ENCODE results near the gene RPS8.

Gene RPS8

DNA sequence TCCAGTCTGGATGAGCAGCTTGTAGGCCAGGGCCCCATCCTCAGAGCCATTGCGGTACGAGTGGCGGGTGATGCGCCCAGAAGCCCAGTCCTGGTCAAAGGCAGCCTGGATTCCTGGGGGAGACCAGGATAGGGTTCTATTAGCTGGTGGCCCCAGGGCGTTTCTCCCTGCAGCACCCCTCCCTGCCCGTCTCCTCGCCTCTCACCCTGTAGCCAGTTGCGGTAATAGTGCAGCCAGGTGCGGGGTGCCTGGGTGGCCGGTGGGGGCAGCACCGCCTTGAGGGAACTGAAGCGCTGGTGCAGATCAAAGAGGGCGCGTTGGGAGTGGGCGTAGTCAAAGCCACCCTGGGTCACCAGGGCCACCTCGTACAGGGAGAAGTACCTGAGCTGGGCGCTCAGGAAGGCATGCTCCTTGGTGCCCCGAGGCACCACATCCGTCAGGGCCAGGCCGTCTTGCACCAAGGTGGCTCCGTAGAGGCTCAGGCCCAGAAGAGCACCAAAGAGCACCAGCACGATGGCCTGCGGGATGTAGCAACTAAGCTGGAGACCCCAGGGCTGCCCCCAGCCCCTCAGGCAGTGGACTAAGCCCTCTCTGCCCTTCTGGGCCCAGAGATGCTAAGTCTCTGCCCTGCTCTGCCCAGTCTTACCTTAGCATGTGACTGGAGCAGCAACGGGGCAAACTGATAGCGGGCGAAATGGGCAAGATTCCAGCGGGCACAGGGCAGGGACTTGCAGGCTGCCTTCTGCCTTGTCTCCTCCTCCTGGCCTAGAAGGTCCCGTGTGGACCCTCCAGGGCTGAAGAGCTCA, 52.1 kb downstream of the RPS8 start:
- Histone ChIP-seq H3K4me2 (ENCODE audit: low read length) (no peak overlapping the region), H3K27ac (ENCODE audit: low read length) (no peak overlapping the region), H3K9me3 (ENCODE audit: insufficient read depth, low read length) (no peaks in the 10 kb centered on the region), H3K9ac (ENCODE audit: low read length) (no peak overlapping the region), H3K4me3 (ENCODE audit: low read length) (no peak overlapping the region), H3K36me3 (replicated peaks; ENCODE audit: low read depth, low read length) (no peaks in the 10 kb centered on the region), H3K4me1 (ENCODE audit: low read length) (no peaks in the 10 kb centered on the region), H2AFZ (ENCODE audit: low read depth, low read length) (no peak overlapping the region), H4K20me1 (ENCODE audit: insufficient read depth, low read length) (no peaks in the 10 kb centered on the region), H3K27me3 (ENCODE audit: low read depth, low read length) (no peaks in the 10 kb centered on the region), H3K79me2 (ENCODE audit: low read length) (no peaks in the 10 kb centered on the region)
- TF ChIP-seq, protein P1, sequence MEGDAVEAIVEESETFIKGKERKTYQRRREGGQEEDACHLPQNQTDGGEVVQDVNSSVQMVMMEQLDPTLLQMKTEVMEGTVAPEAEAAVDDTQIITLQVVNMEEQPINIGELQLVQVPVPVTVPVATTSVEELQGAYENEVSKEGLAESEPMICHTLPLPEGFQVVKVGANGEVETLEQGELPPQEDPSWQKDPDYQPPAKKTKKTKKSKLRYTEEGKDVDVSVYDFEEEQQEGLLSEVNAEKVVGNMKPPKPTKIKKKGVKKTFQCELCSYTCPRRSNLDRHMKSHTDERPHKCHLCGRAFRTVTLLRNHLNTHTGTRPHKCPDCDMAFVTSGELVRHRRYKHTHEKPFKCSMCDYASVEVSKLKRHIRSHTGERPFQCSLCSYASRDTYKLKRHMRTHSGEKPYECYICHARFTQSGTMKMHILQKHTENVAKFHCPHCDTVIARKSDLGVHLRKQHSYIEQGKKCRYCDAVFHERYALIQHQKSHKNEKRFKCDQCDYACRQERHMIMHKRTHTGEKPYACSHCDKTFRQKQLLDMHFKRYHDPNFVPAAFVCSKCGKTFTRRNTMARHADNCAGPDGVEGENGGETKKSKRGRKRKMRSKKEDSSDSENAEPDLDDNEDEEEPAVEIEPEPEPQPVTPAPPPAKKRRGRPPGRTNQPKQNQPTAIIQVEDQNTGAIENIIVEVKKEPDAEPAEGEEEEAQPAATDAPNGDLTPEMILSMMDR (IDR thresholded peaks at IDR 0.05; ENCODE audit: low read depth, low read length), result no peak
- no peak for TF ChIP-seq EZH2phosphoT487 (IDR thresholded peaks at IDR 0.05; ENCODE audit: low read depth)

DNA sequence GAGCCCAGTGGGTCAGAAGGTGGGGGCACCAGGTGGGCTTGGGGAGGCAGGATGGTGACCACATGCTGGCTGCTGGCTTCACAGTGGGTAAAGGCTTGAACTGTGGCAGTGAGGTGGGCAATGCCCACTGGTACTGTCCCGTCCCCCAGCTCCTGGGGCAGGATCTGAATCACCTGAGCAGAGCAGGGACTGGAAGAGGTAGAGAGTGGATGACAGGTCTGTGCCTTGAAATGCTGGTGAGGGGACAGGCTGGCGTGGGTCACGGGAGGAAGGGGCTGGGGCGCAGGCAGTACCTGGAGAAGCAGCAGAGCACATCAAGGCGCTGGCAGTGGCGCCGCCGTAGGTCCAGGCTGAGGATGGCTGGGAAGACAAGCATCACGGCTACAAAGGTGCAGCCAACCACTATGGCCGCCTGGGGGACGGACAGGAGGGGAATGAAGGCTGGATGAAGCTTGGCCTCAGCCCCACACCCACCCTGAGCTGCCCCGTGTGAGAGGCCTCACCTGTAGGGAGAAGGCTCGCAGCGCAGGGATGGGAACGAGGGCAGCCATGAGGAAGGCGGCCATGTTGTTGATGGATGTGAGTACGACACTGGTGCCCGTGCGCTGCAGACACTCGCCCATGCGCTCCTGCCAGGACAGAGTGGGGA, 52.8 kb downstream of the RPS8 start:
- H4K20me1 ChIP-seq (ENCODE audit: insufficient read depth, low read length), result no peaks in the 10 kb centered on the region
- no peak overlapping the region for H3K4me2 ChIP-seq (ENCODE audit: low read length)
- H2AFZ ChIP-seq (ENCODE audit: low read depth, low read length), result no peak overlapping the region
- H3K9me3 ChIP-seq (ENCODE audit: insufficient read depth, low read length), result no peaks in the 10 kb centered on the region
- H3K9ac ChIP-seq (ENCODE audit: low read length), result no peak overlapping the region
- no peak overlapping the region for H3K4me3 ChIP-seq (ENCODE audit: low read length)
- H3K79me2 ChIP-seq (ENCODE audit: low read length), result no peaks in the 10 kb centered on the region
- H3K4me1 ChIP-seq (ENCODE audit: low read length), result no peaks in the 10 kb centered on the region
- no peaks in the 10 kb centered on the region for H3K36me3 ChIP-seq (replicated peaks; ENCODE audit: low read depth, low read length)
- H3K27me3 ChIP-seq (ENCODE audit: low read depth, low read length), result no peaks in the 10 kb centered on the region
- TF ChIP-seq, protein P1 (IDR thresholded peaks at IDR 0.05; ENCODE audit: low read depth, low read length), result no peak
- TF ChIP-seq EZH2phosphoT487 (IDR thresholded peaks at IDR 0.05; ENCODE audit: low read depth), result no peak
- H3K27ac ChIP-seq (ENCODE audit: low read length), result no peak overlapping the region
